Amygdala (tissue), 56 donors: ENCODE results near the gene URB1.

Source experiments
- DNase-seq, 56 donors: peaks; one replicate each; lab custom pipeline; 2025; lab: John Stamatoyannopoulos, UW

URB1 gene

GRCh38 chr21:32349333-32349944 is 43.4 kb downstream of the URB1 start:
- DNase-seq: no peak

GRCh38 chr21:32348604-32349332 is 44.0 kb downstream of the URB1 start:
- no peak for DNase-seq

GRCh38 chr21:32347977-32348376 is 44.8 kb downstream of the URB1 start:
- DNase-seq: no peak

GRCh38 chr21:32347351-32347750 is 45.5 kb downstream of the URB1 start:
- no peak for DNase-seq

- DNase-seq: no peak
These were observed 45.9 kb downstream of the URB1 start for GRCh38 chr21:32346951-32347350.

- DNase-seq: peak in 8 of 56 donors; percentile 8 to 52 (median 15)
These were observed 51.7 kb downstream of the URB1 start for GRCh38 chr21:32340863-32341848.

- DNase-seq: no peak
These were observed 54.4 kb downstream of the URB1 start for GRCh38 chr21:32338209-32338921.

GRCh38 chr21:32337206-32337605 is 55.6 kb downstream of the URB1 start:
- DNase-seq: no peak

- peak in 27 of 56 donors; percentile 7 to 66 (median 34) for DNase-seq
These were observed 56.1 kb downstream of the URB1 start for GRCh38 chr21:32336711-32337110.

- DNase-seq: peak in 54 of 56 donors; percentile 13 to 92 (median 77)
These were observed 56.9 kb downstream of the URB1 start for GRCh38 chr21:32335601-32336575.

- peak in 47 of 56 donors; percentile 18 to 80 (median 57) for DNase-seq
These were observed 57.8 kb downstream of the URB1 start for GRCh38 chr21:32334980-32335531.

- DNase-seq: no peak
These were observed 58.7 kb downstream of the URB1 start for GRCh38 chr21:32333953-32334673.

- DNase-seq: no peak
These were observed 60.3 kb downstream of the URB1 start for GRCh38 chr21:32332463-32332951.

GRCh38 chr21:32331444-32332305 is 61.1 kb downstream of the URB1 start:
- DNase-seq: peak in 12 of 56 donors; percentile 8 to 54 (median 30)

GRCh38 chr21:32330784-32331311 is 62.0 kb downstream of the URB1 start:
- peak in 7 of 56 donors; percentile 19 to 43 (median 26) for DNase-seq

- no peak for DNase-seq
These were observed 63.0 kb downstream of the URB1 start for GRCh38 chr21:32329776-32330175.

GRCh38 chr21:32329331-32329730 is 63.5 kb downstream of the URB1 start:
- DNase-seq: peak in 2 of 56 donors; percentile 21 to 30
